HepG2 (cell line): ENCODE data around the gene ZNF19. TPM values are rescaled to one million over a fixed set of nuclear protein-coding genes. Genes with fewer than 3 reads are reported as not detected.

ENCODE experiments used
- ARNTL ChIP-seq: sonication (generic); formaldehyde crosslinking; IDR thresholded peaks from 2 replicates; pipeline ENCODE4 v1.4.0; 2020; ENCODE audit warnings: mild to moderate bottlenecking, missing genetic modification reagents
- CHCHD3 ChIP-seq: sonication (generic); formaldehyde crosslinking; IDR thresholded peaks from 2 replicates; pipeline ENCODE4 v1.8.0; 2022; ENCODE audit warnings: mild to moderate bottlenecking, missing genetic modification reagents, moderate library complexity
- DR1 ChIP-seq: sonication (generic); formaldehyde crosslinking; IDR thresholded peaks from 2 replicates; pipeline ENCODE4 v1.8.0; 2021; ENCODE audit warnings: mild to moderate bottlenecking, missing genetic modification reagents, inconsistent platforms
- ETV5 ChIP-seq: IDR thresholded peaks from 2 replicates; pipeline ENCODE4 v1.6.1; 2018; ENCODE audit warnings: missing biosample characterization, missing genetic modification reagents, inconsistent platforms, borderline replicate concordance
- GABPA ChIP-seq, 2 experiments: IDR thresholded peaks; 2 replicates each; pipeline ENCODE4 v1.6.1; 2011 to 2016; ENCODE audit warnings: low read depth in 2 of 2, low read length in 1 of 2, missing biosample characterization in 1 of 2, missing genetic modification characterization in 1 of 2
- KDM5B ChIP-seq: sonication (generic); formaldehyde crosslinking; IDR thresholded peaks from 2 replicates; pipeline ENCODE4 v1.4.0; 2020; ENCODE audit warnings: missing genetic modification reagents, mild to moderate bottlenecking, borderline replicate concordance
- RBFOX2 ChIP-seq: fragments of 200-400 bp; formaldehyde crosslinking; IDR thresholded peaks from 2 replicates; pipeline ENCODE4 v1.6.1; 2017; ENCODE audit warnings: low read depth, mild to moderate bottlenecking, low read length
- SIN3B ChIP-seq: fragments of 150-350 bp; IDR thresholded peaks from 2 replicates; pipeline ENCODE4 v1.6.1; 2014; ENCODE audit warnings: low read length
- ZBTB38 ChIP-seq: sonication (generic); formaldehyde crosslinking; IDR thresholded peaks from 2 replicates; pipeline ENCODE4 v1.5.1; 2020; ENCODE audit warnings: mild to moderate bottlenecking, missing genetic modification reagents
- ZBTB7A ChIP-seq: sonication (generic); formaldehyde crosslinking; IDR thresholded peaks from 2 replicates; pipeline ENCODE4 v1.8.0; 2022; ENCODE audit warnings: mild to moderate bottlenecking, missing genetic modification reagents
- ZMYM4 ChIP-seq: sonication (generic); formaldehyde crosslinking; IDR thresholded peaks from 2 replicates; pipeline ENCODE4 v1.8.1; 2023; ENCODE audit warnings: mild to moderate bottlenecking, missing genetic modification reagents
- ZNF263 ChIP-seq: sonication (generic); formaldehyde crosslinking; IDR thresholded peaks from 2 replicates; pipeline ENCODE4 v1.4.0; 2020; ENCODE audit warnings: missing genetic modification reagents
- ZNF350 ChIP-seq: sonication (generic); formaldehyde crosslinking; IDR thresholded peaks from 2 replicates; pipeline ENCODE4 v1.4.0; 2020; ENCODE audit warnings: mild to moderate bottlenecking, low read depth, missing genetic modification reagents, borderline replicate concordance
- ZNF556 ChIP-seq: sonication (generic); formaldehyde crosslinking; IDR thresholded peaks from 2 replicates; pipeline ENCODE4 v1.4.0; 2020; ENCODE audit warnings: mild to moderate bottlenecking, missing genetic modification reagents, borderline replicate concordance
- ZNF558 ChIP-seq: sonication (generic); formaldehyde crosslinking; IDR thresholded peaks from 2 replicates; pipeline ENCODE4 v1.9.0; 2022; ENCODE audit warnings: mild to moderate bottlenecking, missing genetic modification reagents, borderline replicate concordance
- ZNF629 ChIP-seq: sonication (generic); formaldehyde crosslinking; conservative IDR thresholded peaks from 2 replicates; pipeline ENCODE4 v1.5.0; 2020; ENCODE audit warnings: missing genetic modification reagents
- ZNF670 ChIP-seq: sonication (generic); formaldehyde crosslinking; IDR thresholded peaks from 2 replicates; pipeline ENCODE4 v1.8.0; 2022; ENCODE audit warnings: mild to moderate bottlenecking, missing genetic modification reagents, borderline replicate concordance
- ZNF747 ChIP-seq: sonication (generic); formaldehyde crosslinking; IDR thresholded peaks from 2 replicates; pipeline ENCODE4 v1.8.1; 2023; ENCODE audit warnings: missing genetic modification reagents, mild to moderate bottlenecking, borderline replicate concordance
- ZNF75D ChIP-seq: sonication (generic); formaldehyde crosslinking; IDR thresholded peaks from 2 replicates; pipeline ENCODE4 v1.8.1; 2023; ENCODE audit warnings: missing genetic modification reagents, mild to moderate bottlenecking, borderline replicate concordance
- ZNF761 ChIP-seq: sonication (generic); formaldehyde crosslinking; conservative IDR thresholded peaks from 2 replicates; pipeline ENCODE4 v1.4.0; 2020; ENCODE audit warnings: mild to moderate bottlenecking, missing genetic modification reagents
- ZNF776 ChIP-seq: sonication (generic); formaldehyde crosslinking; IDR thresholded peaks from 2 replicates; pipeline ENCODE4 v1.4.0; 2020; ENCODE audit warnings: mild to moderate bottlenecking, missing genetic modification reagents
- ZNF839 ChIP-seq: sonication (generic); formaldehyde crosslinking; IDR thresholded peaks from 2 replicates; pipeline ENCODE4 v1.4.0; 2020; ENCODE audit warnings: missing genetic modification reagents, mild to moderate bottlenecking, borderline replicate concordance
- polyA plus RNA-seq, 8 experiments: library from polyadenylated mRNA; depleted of rRNA in 3 of 8; stranded (reverse) in 7 of 8; unstranded in 1 of 8; fragments of >200 nt; fragmentation: Illumina TruSeq in 4 of 8; extraction: Trizol in 4 of 8; gene quantifications; 2 replicates each; pipeline versions ENCODE4 v1.2.1 to v1.2.3, GENCODE V29; 2011 to 2016; ENCODE audit warnings: low read depth in 4 of 8, missing spikeins in 1 of 8, mixed read lengths in 1 of 8; ENCODE audit not compliant: insufficient read depth in 1 of 8
- total RNA-seq, 5 experiments: library from RNA; depleted of rRNA; stranded (reverse); fragments of >200 nt; fragmentation: Illumina TruSeq; extraction: Trizol; gene quantifications; 2 replicates each; pipeline ENCODE4 v1.2.3, GENCODE V29; 2016; ENCODE audit warnings: low read depth in 1 of 5
- TF ChIP-seq, protein P1 (sequence below): IDR thresholded peaks from 2 replicates; pipeline ENCODE4 v1.6.1; 2018; ENCODE audit warnings: missing genetic modification reagents
- TF ChIP-seq, protein P2 (sequence below): sonication (generic); formaldehyde crosslinking; IDR thresholded peaks from 2 replicates; pipeline ENCODE4 v1.8.1; 2023; ENCODE audit warnings: mild to moderate bottlenecking, missing genetic modification reagents
- TF ChIP-seq, protein P3 (sequence below): sonication (generic); formaldehyde crosslinking; IDR thresholded peaks from 2 replicates; pipeline ENCODE4 v1.5.1; 2020; ENCODE audit warnings: mild to moderate bottlenecking, missing genetic modification reagents, moderate library complexity
- TF ChIP-seq, protein P4 (sequence below): sonication (generic); formaldehyde crosslinking; IDR thresholded peaks from 2 replicates; pipeline ENCODE4 v1.4.0; 2020; ENCODE audit warnings: missing genetic modification reagents
- TF ChIP-seq, protein P5 (sequence below): sonication (generic); formaldehyde crosslinking; IDR thresholded peaks from 2 replicates; pipeline ENCODE4 v1.4.0; 2020; ENCODE audit warnings: missing genetic modification reagents

The ZNF19 gene
- total and polyA plus RNA-seq, 2 of the 13 experiments (the other 11 are each of a cell fraction or from before 2014, with no cell fraction given) = 3.2 to 5.8 TPM

DNA sequence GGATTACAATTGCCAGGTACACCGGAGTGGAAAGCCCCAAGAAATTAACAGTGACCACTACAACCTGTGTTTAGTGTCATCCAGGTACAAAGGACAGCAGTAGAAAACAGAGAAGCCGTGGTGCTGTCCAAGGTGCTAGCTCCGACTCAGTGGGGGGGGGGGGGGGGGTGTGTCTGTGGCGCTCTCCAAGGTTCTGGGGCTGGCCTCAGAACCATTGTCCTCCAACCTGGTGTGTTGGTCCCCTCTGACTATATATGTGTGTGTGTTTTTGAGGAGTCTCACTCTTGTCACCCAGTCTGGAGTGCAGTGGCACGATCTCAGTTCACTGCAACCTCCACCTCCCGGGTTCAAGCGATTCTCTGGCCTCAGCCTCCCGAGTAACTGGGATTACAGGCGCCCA lies 21.3 kb downstream of the ZNF19 start (continued):
- TF ChIP-seq, protein P1, sequence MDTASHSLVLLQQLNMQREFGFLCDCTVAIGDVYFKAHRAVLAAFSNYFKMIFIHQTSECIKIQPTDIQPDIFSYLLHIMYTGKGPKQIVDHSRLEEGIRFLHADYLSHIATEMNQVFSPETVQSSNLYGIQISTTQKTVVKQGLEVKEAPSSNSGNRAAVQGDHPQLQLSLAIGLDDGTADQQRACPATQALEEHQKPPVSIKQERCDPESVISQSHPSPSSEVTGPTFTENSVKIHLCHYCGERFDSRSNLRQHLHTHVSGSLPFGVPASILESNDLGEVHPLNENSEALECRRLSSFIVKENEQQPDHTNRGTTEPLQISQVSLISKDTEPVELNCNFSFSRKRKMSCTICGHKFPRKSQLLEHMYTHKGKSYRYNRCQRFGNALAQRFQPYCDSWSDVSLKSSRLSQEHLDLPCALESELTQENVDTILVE (CRISPR knock-in tag) = peak; percentile 97
- peak; percentile 65; the same call in 1 of the 2 replicates for TF ChIP-seq ZBTB38 (CRISPR knock-in tag)
- no peak for TF ChIP-seq ZNF776 (CRISPR knock-in tag)
- peak; percentile 73 for TF ChIP-seq SIN3B
- TF ChIP-seq ZNF629 (CRISPR knock-in tag) = 0 out of 2 replicates have a peak, but pooled peaks have one; percentile 27
- TF ChIP-seq ZNF761 = peak; percentile 78; the same call in 1 of the 2 replicates
- TF ChIP-seq DR1 (CRISPR knock-in tag) = peak; percentile 46; the same call in 1 of the 2 replicates
- TF ChIP-seq, protein P2, sequence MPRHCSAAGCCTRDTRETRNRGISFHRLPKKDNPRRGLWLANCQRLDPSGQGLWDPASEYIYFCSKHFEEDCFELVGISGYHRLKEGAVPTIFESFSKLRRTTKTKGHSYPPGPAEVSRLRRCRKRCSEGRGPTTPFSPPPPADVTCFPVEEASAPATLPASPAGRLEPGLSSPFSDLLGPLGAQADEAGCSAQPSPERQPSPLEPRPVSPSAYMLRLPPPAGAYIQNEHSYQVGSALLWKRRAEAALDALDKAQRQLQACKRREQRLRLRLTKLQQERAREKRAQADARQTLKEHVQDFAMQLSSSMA = 0 out of 2 replicates have a peak, but pooled peaks have one; percentile 45
- peak; percentile 87 for TF ChIP-seq ARNTL (CRISPR knock-in tag)
- TF ChIP-seq, protein P3, sequence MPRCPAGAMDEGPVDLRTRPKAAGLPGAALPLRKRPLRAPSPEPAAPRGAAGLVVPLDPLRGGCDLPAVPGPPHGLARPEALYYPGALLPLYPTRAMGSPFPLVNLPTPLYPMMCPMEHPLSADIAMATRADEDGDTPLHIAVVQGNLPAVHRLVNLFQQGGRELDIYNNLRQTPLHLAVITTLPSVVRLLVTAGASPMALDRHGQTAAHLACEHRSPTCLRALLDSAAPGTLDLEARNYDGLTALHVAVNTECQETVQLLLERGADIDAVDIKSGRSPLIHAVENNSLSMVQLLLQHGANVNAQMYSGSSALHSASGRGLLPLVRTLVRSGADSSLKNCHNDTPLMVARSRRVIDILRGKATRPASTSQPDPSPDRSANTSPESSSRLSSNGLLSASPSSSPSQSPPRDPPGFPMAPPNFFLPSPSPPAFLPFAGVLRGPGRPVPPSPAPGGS (CRISPR knock-in tag) = peak; percentile 96
- 0 out of 2 replicates have a peak, but pooled peaks have one; percentile 59 for TF ChIP-seq ZBTB7A (CRISPR knock-in tag)
- TF ChIP-seq ETV5 (CRISPR knock-in tag) = peak; percentile 49
- peak; percentile 57; the same call in 1 of the 2 replicates for TF ChIP-seq ZNF263 (CRISPR knock-in tag)
- TF ChIP-seq, protein P4, sequence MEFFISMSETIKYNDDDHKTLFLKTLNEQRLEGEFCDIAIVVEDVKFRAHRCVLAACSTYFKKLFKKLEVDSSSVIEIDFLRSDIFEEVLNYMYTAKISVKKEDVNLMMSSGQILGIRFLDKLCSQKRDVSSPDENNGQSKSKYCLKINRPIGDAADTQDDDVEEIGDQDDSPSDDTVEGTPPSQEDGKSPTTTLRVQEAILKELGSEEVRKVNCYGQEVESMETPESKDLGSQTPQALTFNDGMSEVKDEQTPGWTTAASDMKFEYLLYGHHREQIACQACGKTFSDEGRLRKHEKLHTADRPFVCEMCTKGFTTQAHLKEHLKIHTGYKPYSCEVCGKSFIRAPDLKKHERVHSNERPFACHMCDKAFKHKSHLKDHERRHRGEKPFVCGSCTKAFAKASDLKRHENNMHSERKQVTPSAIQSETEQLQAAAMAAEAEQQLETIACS (CRISPR knock-in tag) = no peak
- TF ChIP-seq ZNF839 (CRISPR knock-in tag) = no peak
- TF ChIP-seq RBFOX2 = no peak
- peak; percentile 84; the same call in 1 of the 2 replicates for TF ChIP-seq KDM5B (CRISPR knock-in tag)
- 0 out of 2 replicates have a peak, but pooled peaks have one; percentile 70 for TF ChIP-seq CHCHD3
- peak; percentile 62; the same call in 1 of the 2 replicates for TF ChIP-seq ZNF350 (CRISPR knock-in tag)
- TF ChIP-seq ZNF670 (CRISPR knock-in tag) = peak; percentile 59; the same call in 1 of the 2 replicates
- TF ChIP-seq ZNF556 (CRISPR knock-in tag) = peak; percentile 87
- peak; percentile 51 for TF ChIP-seq ZMYM4 (CRISPR knock-in tag)
- TF ChIP-seq ZNF75D (CRISPR knock-in tag) = peak; percentile 95
- TF ChIP-seq ZNF558 (CRISPR knock-in tag) = peak; percentile 77; the same call in 1 of the 2 replicates
- no peak for TF ChIP-seq GABPA (IDR thresholded peaks at IDR 0.05; ENCODE audit: low read depth, low read length)
- TF ChIP-seq GABPA (CRISPR knock-in tag; IDR thresholded peaks at IDR 0.05; ENCODE audit: low read depth) = peak; percentile 71
- peak; percentile 79 for TF ChIP-seq ZNF747 (CRISPR knock-in tag)
- TF ChIP-seq, protein P5, sequence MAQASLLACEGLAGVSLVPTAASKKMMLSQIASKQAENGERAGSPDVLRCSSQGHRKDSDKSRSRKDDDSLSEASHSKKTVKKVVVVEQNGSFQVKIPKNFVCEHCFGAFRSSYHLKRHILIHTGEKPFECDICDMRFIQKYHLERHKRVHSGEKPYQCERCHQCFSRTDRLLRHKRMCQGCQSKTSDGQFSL = peak; percentile 99
